Activated naive CD8-positive, alpha-beta T cell treated with anti-CD3 and anti-CD28 coated beads for 36 hours (primary cell): ENCODE data around the gene MKI67. TPM values are rescaled to one million over a fixed set of nuclear protein-coding genes. Genes with fewer than 3 reads are reported as not detected.

Source experiments
- DNase-seq: peaks from one replicate; pipeline ENCODE4 v3.0.0; 2021
- H3K27ac Mint-ChIP-seq: one replicate; pipeline ENCODE4 v1.8.0; 2022; ENCODE audit warnings: mild to moderate bottlenecking, moderate library complexity, mixed read lengths
- H3K27me3 Mint-ChIP-seq: one replicate; pipeline ENCODE4 v1.8.0; 2022; ENCODE audit warnings: mild to moderate bottlenecking, mixed read lengths
- H3K36me3 Mint-ChIP-seq: one replicate; pipeline ENCODE4 v1.8.0; 2021; ENCODE audit warnings: mild to moderate bottlenecking, mixed read lengths
- H3K4me1 Mint-ChIP-seq: one replicate; pipeline ENCODE4 v1.8.0; 2021; ENCODE audit warnings: mixed read lengths
- H3K4me3 Mint-ChIP-seq: one replicate; pipeline ENCODE4 v1.8.0; 2022; ENCODE audit warnings: mild to moderate bottlenecking, moderate library complexity, mixed read lengths
- H3K9me3 Mint-ChIP-seq: one replicate; pipeline ENCODE4 v1.8.0; 2022; ENCODE audit warnings: mixed read lengths
- total RNA-seq, 2 experiments: library from RNA; stranded (reverse); gene quantifications; one replicate each; pipeline ENCODE4 v1.2.3, GENCODE V29; 2021

Gene MKI67
- total RNA-seq, 2 experiments from 2014 or later = 196 to 210 TPM

DNA sequence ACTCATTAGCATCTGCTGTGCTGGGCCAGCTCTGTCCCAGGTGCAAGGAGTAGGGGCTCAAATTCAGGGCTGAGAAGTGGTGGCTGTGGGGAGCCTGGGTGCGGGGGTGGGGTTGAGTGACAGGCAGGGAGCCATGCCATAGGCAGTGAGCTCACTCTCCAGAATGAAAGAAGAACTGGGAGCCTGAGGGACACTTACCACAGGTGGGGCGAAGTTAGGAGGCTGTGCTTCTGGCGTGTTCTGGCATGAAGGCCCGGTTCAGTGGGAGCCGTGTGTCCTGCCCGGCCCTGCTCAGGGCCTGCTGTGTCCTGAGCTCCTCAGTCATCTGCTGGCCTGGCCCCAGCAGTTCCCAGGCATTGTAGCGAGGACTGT lies 62.5 kb downstream of the MKI67 start:
- Mint-ChIP-seq H3K4me1 (peaks cover 72% of the 10 kb centered on the region), H3K9me3 (no peaks in the 10 kb centered on the region), H3K4me3 (peak overlapping the region; percentile 80), H3K27ac (peak overlapping the region; percentile 90), H3K27me3 (no peaks in the 10 kb centered on the region), H3K36me3 (peaks cover 59% of the 10 kb centered on the region)
- peak; percentile 62 for DNase-seq

DNA sequence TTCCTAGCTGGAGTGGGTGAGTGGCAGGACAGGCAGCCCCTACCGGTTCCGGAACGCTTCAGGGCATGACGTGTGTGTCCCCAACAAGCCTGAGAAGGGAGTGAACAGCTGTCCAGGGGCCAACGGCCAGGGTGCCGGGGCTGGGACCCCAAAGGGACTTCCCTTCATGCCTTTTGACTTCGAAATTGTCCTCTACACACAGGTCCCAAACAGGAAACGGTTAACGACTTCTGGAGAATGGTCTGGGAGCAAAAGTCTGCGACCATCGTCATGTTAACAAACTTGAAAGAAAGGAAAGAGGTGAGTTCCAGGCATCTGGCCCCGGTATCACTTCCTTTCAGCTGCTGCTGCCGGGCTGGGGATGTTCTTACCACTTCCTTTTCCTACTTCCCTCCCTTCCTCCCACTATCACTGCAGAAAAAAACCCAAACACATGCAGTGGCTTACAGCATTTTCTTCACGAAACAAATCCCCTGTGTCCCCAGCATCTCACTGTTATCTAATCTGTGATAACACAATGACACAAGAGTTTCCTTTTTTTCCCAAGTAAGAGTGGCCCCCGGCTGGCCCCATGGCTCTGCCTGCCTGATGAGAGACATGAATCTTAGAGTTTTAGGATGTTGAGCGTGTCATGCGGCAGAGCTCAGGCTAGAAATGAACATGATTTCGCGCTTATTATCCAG lies 63.2 kb downstream of the MKI67 start:
- DNase-seq = peak; percentile 50
- Mint-ChIP-seq H3K9me3 (no peaks in the 10 kb centered on the region), H3K4me1 (peaks cover 76% of the 10 kb centered on the region), H3K36me3 (peaks cover 61% of the 10 kb centered on the region), H3K4me3 (peak overlapping the region; percentile 80), H3K27ac (peak overlapping the region; percentile 90), H3K27me3 (no peaks in the 10 kb centered on the region)

DNA sequence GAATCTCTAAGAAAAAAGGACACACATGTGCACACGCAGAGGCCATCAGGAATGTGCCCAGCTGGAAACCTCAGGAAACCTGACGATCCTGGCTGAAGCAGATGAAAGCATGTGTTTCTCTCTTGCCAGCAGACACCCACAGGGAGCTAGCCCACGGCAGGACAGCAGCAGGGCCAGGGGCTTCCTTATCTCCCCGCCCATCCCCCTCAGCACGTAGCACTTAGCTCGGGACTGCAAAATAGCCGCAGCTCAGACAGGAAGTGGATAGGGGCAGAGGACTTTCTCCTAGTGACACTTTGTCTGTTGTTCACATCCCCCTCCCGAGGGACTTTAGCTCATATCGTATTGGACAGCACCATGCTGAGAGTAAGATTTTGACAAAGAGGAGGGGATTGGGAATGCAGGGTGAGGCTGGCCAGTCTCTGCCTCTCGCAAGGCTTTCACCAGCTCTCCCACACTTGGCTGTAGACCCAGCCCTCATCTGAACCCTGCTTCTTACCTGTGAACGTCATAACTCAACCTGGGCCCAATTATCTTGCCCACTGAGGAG lies 63.8 kb downstream of the MKI67 start:
- Mint-ChIP-seq H3K9me3 (no peaks in the 10 kb centered on the region), H3K4me1 (peaks cover 78% of the 10 kb centered on the region), H3K36me3 (peaks cover 60% of the 10 kb centered on the region), H3K4me3 (peak overlapping the region; percentile 80), H3K27ac (peak overlapping the region; percentile 90), H3K27me3 (no peaks in the 10 kb centered on the region)
- no peak for DNase-seq

DNA sequence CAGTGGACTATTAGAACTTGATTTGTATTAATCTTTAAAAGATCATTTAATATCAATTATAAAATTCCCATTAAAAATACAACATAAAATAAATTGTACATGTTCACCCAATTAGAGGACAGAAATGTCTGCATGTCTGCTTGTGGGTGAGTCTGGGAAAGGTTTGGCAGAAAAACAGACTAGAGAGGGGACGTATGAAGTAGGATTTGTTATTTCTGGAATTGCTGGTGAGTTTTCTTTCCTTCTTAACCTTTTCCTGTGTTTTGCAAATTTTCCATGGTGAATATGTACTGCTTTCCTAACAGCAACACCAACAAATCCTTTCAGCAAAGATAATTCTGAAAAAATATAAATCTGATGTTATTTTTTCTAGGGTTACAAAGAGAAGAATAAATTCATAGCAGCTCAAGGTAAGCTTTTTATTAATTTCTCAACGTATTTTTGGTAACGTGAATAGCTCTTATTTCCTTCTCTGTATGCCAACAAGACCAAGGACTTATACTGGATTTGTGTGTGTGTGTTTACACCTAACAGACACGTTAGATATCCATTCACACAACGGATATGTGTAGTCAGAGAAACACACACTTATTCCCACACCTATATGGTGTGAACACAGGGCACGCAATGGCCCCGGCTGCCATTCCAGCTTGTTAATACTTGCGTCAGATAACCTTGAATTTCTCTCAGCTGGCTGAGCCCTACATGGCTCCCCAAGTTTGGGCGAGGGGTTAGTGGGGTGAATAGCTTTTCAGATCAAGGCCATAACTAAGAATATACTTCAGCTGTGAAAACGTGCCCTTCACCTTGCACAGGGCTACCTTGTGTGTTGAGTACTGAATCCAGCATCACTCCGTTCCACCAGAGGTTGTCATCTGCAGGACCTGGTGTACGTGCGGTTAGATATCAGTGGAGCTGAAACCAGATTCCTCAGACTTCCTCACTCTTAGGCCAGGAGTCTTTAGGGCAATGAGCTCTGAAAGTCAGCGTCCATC lies 64.6 kb downstream of the MKI67 start:
- DNase-seq = no peak
- H3K4me1 Mint-ChIP-seq = peaks cover 72% of the 10 kb centered on the region
- H3K9me3 Mint-ChIP-seq = no peaks in the 10 kb centered on the region
- peak overlapping the region; percentile 80 for H3K4me3 Mint-ChIP-seq
- peaks cover 53% of the 10 kb centered on the region for H3K36me3 Mint-ChIP-seq
- peak overlapping the region; percentile 90 for H3K27ac Mint-ChIP-seq
- H3K27me3 Mint-ChIP-seq = no peaks in the 10 kb centered on the region

DNA sequence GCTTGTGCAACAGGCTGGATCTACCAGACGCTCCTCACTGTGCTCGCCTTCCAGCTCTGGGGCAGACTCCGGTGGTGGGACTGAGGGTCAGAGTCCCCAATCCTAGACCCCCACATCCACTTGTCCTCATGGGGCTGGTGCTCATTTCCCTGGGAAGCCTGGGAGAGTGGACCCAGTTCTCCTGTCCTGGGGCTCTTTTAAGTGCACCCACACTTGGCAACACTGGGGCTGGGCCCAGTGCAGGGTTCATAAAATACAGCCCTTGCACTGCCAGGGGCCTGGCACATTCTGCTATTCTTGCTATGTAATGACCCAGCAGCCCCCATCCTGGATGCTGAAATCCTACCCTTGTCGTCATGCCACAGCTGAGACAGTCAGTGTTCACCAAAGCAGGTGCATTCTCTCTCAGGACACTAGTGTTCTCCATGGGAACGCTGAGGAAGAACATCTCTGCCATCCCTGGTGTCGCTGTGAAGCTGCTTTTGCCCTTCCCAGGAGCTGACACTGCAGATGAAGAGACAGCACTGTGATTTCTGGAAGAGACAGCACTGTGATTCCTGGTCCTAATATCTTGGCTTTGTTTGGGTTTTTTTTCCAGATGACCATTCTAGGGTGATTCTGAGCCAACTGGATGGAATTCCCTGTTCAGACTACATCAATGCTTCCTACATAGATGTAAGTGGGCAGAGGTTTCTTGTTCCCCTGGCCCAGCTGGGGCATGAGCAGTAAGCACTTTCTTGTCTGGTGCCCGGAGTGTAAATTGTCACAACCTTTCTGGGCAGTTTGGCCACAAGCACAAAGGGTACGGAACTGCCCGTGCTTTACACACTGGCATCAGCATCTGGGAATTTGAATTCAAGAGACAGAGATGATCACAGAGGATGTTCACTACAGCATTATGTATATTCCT lies 65.6 kb downstream of the MKI67 start:
- Mint-ChIP-seq H3K36me3 (peaks cover 45% of the 10 kb centered on the region), H3K4me3 (no peak overlapping the region), H3K9me3 (no peaks in the 10 kb centered on the region), H3K27me3 (no peaks in the 10 kb centered on the region), H3K4me1 (peaks cover 62% of the 10 kb centered on the region), H3K27ac (peak overlapping the region; percentile 43)
- DNase-seq = no peak

DNA sequence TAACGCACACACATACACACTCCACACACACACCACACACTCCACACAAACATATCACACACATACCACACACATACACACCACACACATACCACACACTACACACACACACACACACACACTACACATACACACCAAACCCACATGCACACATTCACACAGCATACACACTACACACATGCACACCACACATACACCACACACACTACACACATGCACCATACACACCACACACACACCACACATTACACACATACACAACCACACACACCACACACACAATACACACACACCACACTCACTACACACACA lies 66.3 kb downstream of the MKI67 start:
- no peaks in the 10 kb centered on the region for H3K27me3 Mint-ChIP-seq
- peaks cover 41% of the 10 kb centered on the region for H3K36me3 Mint-ChIP-seq
- peaks cover 55% of the 10 kb centered on the region for H3K4me1 Mint-ChIP-seq
- H3K4me3 Mint-ChIP-seq = no peak overlapping the region
- no peak overlapping the region for H3K27ac Mint-ChIP-seq
- DNase-seq = no peak
- no peaks in the 10 kb centered on the region for H3K9me3 Mint-ChIP-seq

DNA sequence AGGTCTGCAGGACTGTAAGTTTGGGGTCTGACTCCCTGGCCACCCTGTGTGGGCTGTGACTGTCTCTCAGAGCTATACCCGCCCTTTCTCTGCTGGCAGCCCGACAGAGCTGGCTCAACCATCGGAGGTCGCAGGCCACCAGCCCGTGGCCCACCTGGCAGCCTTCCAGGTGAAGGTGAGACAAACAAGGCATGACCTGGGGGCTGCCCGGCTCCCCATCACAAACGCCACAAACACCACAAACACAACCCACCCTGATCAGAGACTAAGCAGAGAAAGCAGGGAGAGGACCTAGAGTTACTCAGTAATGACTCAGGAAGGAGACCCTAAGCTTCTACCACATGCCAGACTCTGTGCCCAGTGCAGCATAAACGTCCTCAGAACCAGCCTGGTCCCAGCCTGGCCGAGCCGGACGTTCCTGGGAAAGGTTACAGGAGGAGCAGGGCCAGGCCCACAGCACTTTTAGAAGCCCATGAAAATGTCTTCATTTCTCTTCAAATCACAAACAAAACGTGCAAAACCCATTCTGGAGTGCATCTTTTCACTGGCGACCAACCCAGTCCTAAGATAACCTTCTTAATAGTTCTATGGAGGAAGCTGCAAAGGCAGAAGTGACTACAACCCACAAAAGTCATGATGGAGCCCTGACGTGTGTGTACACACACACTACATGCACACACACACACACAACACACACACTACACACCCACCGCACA lies 66.8 kb downstream of the MKI67 start:
- Mint-ChIP-seq H3K4me1 (peaks cover 50% of the 10 kb centered on the region), H3K27me3 (no peaks in the 10 kb centered on the region), H3K4me3 (no peak overlapping the region), H3K9me3 (no peaks in the 10 kb centered on the region), H3K36me3 (peaks cover 42% of the 10 kb centered on the region), H3K27ac (peak overlapping the region; percentile 2)
- no peak for DNase-seq

DNA sequence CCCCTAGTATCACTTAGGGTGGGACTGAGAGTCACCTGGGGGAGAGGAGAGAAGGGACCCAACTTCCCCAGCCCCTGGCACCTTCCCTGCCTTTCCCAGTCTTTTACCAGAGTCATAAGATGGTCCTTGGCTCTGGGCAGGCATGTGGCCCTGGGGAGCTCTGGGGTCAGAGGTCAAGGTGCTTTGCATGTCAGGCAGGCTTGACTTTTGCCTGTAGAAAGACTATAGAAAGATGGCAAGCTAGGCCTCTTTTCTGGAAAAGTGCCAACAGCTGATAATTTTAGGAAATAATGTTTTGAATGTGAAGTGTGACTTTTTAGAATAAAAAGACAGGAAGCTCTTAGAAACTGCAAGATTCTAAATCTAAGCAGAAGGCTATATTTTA lies 67.5 kb downstream of the MKI67 start:
- H3K36me3 Mint-ChIP-seq = peaks cover 37% of the 10 kb centered on the region
- H3K4me1 Mint-ChIP-seq = peaks cover 43% of the 10 kb centered on the region
- no peak overlapping the region for H3K27ac Mint-ChIP-seq
- H3K4me3 Mint-ChIP-seq = no peak overlapping the region
- H3K9me3 Mint-ChIP-seq = no peaks in the 10 kb centered on the region
- no peak for DNase-seq
- no peaks in the 10 kb centered on the region for H3K27me3 Mint-ChIP-seq

DNA sequence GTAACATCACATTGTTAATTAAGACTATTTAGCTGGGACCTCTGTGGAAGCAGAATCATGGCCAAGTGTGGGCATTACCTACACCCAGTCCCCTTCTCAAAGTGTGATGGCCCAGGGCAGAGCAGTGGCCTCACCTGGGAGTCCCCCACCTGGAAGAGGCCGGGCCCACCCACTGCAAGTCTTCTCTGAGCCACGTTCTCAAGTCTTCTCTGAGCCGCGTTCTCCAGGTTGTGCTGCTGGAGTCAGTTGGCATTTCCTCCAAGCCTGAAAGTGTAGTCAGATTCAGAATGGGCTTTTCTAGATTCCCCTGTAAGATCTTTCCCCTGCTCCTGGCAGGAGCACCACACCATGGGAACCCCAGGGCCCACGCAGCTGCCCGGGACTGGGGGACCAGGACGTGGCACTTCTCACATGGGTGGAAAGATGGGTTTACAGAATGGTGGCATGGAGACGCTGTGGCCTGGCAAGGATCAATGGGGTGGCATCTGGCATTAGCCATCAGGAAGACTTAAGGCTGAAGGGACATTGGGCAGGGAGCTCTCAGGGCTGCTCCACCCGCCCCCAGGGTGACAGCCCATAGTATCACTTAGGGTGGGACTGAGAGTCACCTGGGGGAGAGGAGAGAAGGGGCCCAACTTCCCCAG lies 68.0 kb downstream of the MKI67 start:
- no peak overlapping the region for H3K27ac Mint-ChIP-seq
- H3K27me3 Mint-ChIP-seq = no peaks in the 10 kb centered on the region
- peaks cover 38% of the 10 kb centered on the region for H3K4me1 Mint-ChIP-seq

DNA sequence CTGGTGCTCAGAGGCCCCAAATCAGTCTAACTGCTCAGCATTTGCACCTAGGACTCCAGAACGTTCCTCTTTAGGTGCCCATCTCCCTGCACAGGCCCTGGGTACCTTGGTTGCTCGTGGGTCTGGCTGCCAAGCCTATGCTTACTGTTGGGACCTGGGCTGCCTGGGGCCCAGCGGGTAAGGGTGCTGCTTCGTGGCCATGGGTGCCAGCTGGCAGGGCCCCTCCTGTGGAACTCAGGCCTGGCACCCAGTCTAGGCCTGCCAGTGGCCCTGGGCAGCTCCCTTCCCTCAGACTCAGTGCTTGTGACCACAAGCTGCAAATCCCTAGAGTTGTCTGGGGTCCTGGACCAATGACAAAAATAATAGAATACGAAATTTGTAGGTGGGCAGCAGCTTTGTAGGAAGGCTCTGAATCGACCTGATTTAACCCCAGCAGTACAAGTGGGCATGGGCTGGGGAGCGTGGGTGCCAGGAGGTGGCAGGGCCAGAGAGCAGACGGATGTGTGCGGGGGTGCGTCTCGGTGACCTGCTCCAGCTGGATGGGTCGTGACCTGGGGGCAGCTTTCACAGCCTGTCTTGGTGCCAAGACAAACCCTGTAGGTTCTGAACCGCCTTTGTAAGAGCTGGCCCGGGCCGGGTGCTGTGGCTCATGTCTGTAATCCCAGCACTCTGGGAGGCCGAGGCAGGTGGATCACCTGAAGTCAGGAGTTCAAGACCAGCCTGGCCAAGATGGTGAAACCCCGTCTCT lies 69.7 kb downstream of the MKI67 start:
- no peak for DNase-seq
- H3K4me3 Mint-ChIP-seq = no peak overlapping the region
- peaks cover 22% of the 10 kb centered on the region for H3K36me3 Mint-ChIP-seq
- H3K4me1 Mint-ChIP-seq = peaks cover 25% of the 10 kb centered on the region
- no peaks in the 10 kb centered on the region for H3K27me3 Mint-ChIP-seq
- H3K27ac Mint-ChIP-seq = no peak overlapping the region
- no peaks in the 10 kb centered on the region for H3K9me3 Mint-ChIP-seq

More for the DNA sequence above, 68.0 kb downstream of the MKI67 start:
- peaks cover 32% of the 10 kb centered on the region for H3K36me3 Mint-ChIP-seq
- no peak for DNase-seq
- H3K9me3 Mint-ChIP-seq = no peaks in the 10 kb centered on the region
- H3K4me3 Mint-ChIP-seq = no peak overlapping the region

DNA sequence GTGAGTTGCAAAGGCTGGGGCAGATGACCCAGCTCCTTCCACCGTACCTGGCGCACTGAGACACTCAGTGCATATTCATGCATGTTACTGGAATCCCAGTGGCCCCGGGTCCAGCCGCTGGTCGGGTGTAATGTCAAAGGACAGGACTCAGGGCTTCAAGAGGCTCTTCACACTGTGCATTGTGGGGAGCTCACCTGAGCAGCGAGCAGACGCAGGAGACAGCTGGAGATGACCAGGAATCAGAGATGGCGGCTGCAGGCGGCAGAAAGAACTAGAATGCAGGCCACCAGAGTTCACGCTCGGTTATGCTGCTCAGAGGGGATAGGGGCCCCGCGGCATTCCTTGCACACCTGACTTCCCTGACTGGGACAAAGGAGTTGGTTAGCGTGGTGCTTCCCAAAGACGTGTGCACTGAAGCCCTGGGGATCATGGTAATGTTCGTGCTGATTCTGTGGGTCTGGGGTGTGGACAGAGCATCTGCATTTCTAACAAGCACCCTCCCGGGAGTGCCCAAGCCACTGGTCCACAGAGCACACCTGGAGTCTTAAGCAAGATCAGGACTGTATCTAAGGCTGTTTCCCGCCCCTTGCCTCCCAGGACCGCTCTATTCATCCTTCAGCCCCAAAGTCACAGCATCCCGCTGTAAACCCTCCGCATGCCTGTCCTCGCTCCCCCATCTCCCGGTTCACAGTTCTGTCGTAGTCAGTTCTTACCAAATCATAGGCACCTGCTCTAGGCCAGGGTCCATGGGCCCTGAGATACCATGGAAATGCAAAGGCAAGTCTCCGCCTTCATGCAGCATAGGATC lies 71.0 kb downstream of the MKI67 start:
- Mint-ChIP-seq H3K4me3 (no peak overlapping the region), H3K27me3 (no peaks in the 10 kb centered on the region), H3K9me3 (no peaks in the 10 kb centered on the region), H3K36me3 (peaks cover 26% of the 10 kb centered on the region), H3K27ac (no peak overlapping the region), H3K4me1 (peaks cover 32% of the 10 kb centered on the region)
- no peak for DNase-seq

DNA sequence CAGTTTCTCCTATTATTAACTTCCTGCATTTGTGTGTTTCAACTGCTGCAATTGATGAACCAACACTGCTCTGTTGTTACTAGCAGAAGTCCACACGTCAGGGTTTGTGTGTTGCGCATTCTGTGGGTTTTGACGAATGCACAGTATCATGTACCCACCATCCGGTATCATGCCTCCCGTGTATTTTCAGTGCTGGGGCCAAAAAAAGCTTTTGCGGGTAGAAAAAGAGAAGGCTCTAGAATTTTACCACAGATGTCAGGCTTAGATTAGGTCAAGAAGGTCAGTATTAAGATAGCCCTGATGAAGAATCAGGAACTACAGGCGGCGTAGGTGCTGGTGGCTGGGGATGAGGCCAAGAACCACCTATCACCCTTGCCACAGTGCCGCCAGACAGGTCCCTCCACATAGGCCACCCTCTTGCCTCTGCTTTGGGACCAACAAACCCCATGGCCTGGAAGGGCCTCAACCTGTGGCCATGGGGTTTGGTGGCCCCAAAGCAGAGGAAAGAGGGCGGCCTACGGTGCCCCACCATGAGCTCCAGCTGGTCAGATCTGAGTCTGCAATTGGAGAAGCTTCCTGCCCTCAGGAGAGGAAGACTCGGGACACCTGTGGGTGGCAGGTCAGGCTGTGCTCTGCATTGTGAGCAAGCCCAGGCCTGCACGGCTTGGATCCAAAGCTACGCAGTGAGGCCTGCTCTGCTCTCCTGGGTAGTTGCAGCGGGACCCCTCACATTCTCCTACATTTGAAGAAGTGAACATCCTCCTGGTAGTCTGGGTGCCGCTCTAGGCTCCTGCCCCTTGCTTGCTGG lies 71.9 kb downstream of the MKI67 start:
- H3K4me1 Mint-ChIP-seq = peaks cover 31% of the 10 kb centered on the region
- no peak overlapping the region for H3K27ac Mint-ChIP-seq
- no peak overlapping the region for H3K4me3 Mint-ChIP-seq
- no peaks in the 10 kb centered on the region for H3K9me3 Mint-ChIP-seq
- no peak for DNase-seq
- no peaks in the 10 kb centered on the region for H3K27me3 Mint-ChIP-seq
- H3K36me3 Mint-ChIP-seq = peaks cover 28% of the 10 kb centered on the region
